DMS53 treated with DMSO at 0.1 percent for 48 hours (cell line): ENCODE measurements around the gene CCDC59.

ENCODE experiments used
- DNase-seq: peaks from one replicate; lab custom pipeline; 2025; ENCODE audit not compliant: unreplicated experiment; lab: John Stamatoyannopoulos, UW

The CCDC59 gene

DNA sequence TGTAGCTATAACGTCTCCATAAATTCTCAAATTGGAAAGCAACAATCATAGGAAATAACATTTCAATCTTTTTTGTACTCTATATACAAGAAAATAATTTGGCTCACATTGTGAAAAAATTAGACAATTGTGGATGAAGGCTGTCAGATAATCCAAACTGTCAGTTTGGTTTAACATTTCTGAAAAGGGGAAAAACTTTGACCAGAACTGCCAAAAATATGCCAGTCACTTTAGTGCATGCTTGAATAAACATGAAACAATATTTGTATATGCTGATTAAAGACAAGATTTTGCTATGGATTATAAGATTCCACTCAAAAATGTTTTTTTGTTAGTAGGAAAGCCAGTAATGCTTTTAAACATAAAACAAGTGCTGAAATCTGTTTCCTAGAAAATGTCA, 38.9 kb downstream of the CCDC59 start:
- DNase-seq, result no peak

DNA sequence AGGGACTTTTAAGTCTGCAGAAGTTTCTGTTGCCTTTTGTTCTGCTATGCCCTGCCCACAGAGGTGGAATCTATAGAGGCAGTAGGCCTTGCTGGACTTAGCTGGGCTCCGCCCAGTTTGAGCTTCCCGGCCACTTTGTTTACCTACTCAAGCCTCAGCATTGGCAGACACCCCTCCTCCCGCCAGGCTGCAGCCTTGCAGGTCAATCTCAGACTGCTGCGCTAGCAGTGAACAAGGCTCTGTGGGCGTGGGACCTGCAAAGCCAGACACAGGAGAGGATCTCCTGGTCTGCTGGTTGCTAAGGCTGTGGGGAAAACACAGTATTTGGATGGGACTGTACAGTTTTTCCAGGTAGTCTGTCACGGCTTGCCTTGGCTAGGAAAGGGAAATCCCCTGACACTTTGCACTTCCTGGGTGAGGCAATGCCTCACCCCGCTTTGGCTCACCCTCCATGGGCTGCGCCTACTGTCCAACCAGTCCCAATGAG, 43.7 kb downstream of the CCDC59 start:
- peak; percentile 92 for DNase-seq
